DND-41 (cell line): ENCODE data around the gene VPS35.

Experiments used
- ATAC-seq: fragments of 200-7000 bp; cut with Tn5 transposase; 3 replicates; pipeline ENCODE4 v1.9.1; 2021; ENCODE audit warnings: low read depth; ENCODE audit not compliant: insufficient read depth
- DNase-seq: peaks from one replicate; pipeline ENCODE4 v3.0.0-alpha.2; 2020
- H2AFZ ChIP-seq: 2 replicates; pipeline ENCODE4 v1.6.0; 2012; ENCODE audit warnings: low read depth, low read length
- H3K27ac ChIP-seq: 2 replicates; pipeline ENCODE4 v1.5.1; 2012; ENCODE audit warnings: low read length, inconsistent platforms
- H3K27me3 ChIP-seq: fragments of 200-600 bp; sonication (generic); 2 replicates; pipeline ENCODE4 v1.6.0; 2012; ENCODE audit warnings: low read length, mild to moderate bottlenecking, inconsistent platforms; ENCODE audit not compliant: insufficient read depth, poor library complexity
- H3K36me3 ChIP-seq: 2 replicates; pipeline ENCODE4 v1.5.1; 2012; ENCODE audit warnings: low read length, inconsistent platforms; ENCODE audit not compliant: insufficient read depth
- H3K4me1 ChIP-seq: 2 replicates; pipeline ENCODE4 v1.5.1; 2012; ENCODE audit warnings: mild to moderate bottlenecking, low read length; ENCODE audit not compliant: insufficient read depth
- H3K4me2 ChIP-seq: 2 replicates; pipeline ENCODE4 v1.6.0; 2012; ENCODE audit warnings: mild to moderate bottlenecking, moderate library complexity, low read length, inconsistent platforms; ENCODE audit not compliant: insufficient read depth
- H3K4me3 ChIP-seq, 2 experiments: fragments of 200-600 bp in 1 of 2; shearing (Covaris generic) in 1 of 2; 2 replicates each; pipeline ENCODE4 v1.5.1; 2012 to 2016; ENCODE audit warnings: inconsistent platforms in 2 of 2, low read length in 2 of 2, mild to moderate bottlenecking in 2 of 2, low read depth in 1 of 2, moderate library complexity in 1 of 2
- H3K79me2 ChIP-seq: 2 replicates; pipeline ENCODE4 v1.6.0; 2012; ENCODE audit warnings: low read length, inconsistent platforms; ENCODE audit not compliant: insufficient read depth
- H3K9ac ChIP-seq: 2 replicates; pipeline ENCODE4 v1.6.0; 2012; ENCODE audit warnings: low read depth, mild to moderate bottlenecking, inconsistent platforms, low read length, moderate library complexity
- H3K9me3 ChIP-seq: 2 replicates; pipeline ENCODE4 v1.5.1; 2012; ENCODE audit warnings: low read length, moderate library complexity, mild to moderate bottlenecking, inconsistent platforms; ENCODE audit not compliant: insufficient read depth, severe bottlenecking
- H4K20me1 ChIP-seq: 2 replicates; pipeline ENCODE4 v1.6.0; 2012; ENCODE audit warnings: low read length; ENCODE audit not compliant: insufficient read depth
- EZH2 ChIP-seq: IDR thresholded peaks from 3 replicates; pipeline ENCODE4 v1.6.1; 2012; ENCODE audit warnings: borderline replicate concordance, low read depth, mild to moderate bottlenecking, moderate library complexity, low read length, inconsistent platforms; ENCODE audit not compliant: severe bottlenecking
- TF ChIP-seq, protein P1 (sequence below): IDR thresholded peaks from 2 replicates; pipeline ENCODE4 v1.5.1; 2012; ENCODE audit warnings: borderline replicate concordance, low read length, moderate library complexity, mild to moderate bottlenecking; ENCODE audit not compliant: poor library complexity, severe bottlenecking; ENCODE audit errors: extremely low read depth

VPS35 gene

DNA sequence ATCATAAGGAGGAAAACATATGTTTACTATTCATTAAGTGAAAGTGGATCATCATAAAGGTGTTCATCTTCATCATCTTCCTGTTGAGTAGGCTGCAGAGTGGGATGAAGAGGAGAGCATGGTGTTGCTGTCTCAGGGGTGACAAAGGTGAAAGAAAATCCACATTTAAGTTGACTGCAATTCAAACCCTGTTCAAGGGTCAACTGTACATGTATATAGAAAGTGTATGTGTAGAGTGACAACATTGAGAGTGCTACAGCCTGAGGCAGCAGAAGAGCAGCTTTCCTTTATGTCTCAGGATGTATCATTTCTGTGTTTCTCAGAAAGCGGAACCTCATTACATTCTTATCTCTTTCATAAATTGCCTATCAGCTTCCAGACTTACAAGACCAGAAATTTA lies 17.7 kb upstream of the VPS35 start:
- Histone ChIP-seq H4K20me1 (no peaks in the 10 kb centered on the region), H3K79me2 (no peaks in the 10 kb centered on the region), H3K4me1 (no peaks in the 10 kb centered on the region), H3K9ac (no peak overlapping the region), H3K4me3 (no peak overlapping the region), H3K27ac (no peak overlapping the region), H3K9me3 (no peaks in the 10 kb centered on the region), H2AFZ (no peak overlapping the region), H3K36me3 (peaks cover 2% of the 10 kb centered on the region; the same call in 1 of the 2 replicates), H3K27me3 (no peaks in the 10 kb centered on the region), H3K4me2 (no peak overlapping the region)
- ATAC-seq = no peak
- no peak for DNase-seq
- TF ChIP-seq, protein P1, sequence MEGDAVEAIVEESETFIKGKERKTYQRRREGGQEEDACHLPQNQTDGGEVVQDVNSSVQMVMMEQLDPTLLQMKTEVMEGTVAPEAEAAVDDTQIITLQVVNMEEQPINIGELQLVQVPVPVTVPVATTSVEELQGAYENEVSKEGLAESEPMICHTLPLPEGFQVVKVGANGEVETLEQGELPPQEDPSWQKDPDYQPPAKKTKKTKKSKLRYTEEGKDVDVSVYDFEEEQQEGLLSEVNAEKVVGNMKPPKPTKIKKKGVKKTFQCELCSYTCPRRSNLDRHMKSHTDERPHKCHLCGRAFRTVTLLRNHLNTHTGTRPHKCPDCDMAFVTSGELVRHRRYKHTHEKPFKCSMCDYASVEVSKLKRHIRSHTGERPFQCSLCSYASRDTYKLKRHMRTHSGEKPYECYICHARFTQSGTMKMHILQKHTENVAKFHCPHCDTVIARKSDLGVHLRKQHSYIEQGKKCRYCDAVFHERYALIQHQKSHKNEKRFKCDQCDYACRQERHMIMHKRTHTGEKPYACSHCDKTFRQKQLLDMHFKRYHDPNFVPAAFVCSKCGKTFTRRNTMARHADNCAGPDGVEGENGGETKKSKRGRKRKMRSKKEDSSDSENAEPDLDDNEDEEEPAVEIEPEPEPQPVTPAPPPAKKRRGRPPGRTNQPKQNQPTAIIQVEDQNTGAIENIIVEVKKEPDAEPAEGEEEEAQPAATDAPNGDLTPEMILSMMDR = no peak
- TF ChIP-seq EZH2 = no peak

DNA sequence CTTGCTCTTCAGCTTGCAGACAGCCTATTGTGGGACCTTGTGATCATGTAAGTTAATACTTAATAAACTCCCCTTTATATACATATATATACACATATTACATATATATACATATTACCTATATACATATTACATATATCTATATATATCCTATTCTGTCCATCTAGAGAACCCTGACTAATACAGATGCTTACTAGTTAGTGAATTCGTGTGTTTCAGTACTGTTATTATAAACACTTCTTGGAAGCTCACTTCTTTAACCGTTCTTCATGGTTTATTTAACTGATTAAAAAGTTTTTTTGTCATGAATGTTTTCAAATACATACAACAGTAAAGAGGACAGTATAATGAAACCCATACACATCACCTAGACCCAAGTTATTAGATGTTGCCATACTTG lies 13.1 kb upstream of the VPS35 start:
- ATAC-seq = no peak
- DNase-seq = no peak
- H3K79me2 ChIP-seq = no peaks in the 10 kb centered on the region
- no peak overlapping the region for H3K4me2 ChIP-seq
- no peaks in the 10 kb centered on the region for H3K9me3 ChIP-seq
- H4K20me1 ChIP-seq = no peaks in the 10 kb centered on the region
- H2AFZ ChIP-seq = no peak overlapping the region
- no peaks in the 10 kb centered on the region for H3K4me1 ChIP-seq
- H3K27ac ChIP-seq = no peak overlapping the region
- peaks cover 30% of the 10 kb centered on the region for H3K36me3 ChIP-seq
- no peak overlapping the region for H3K4me3 ChIP-seq
- no peaks in the 10 kb centered on the region for H3K27me3 ChIP-seq
- TF ChIP-seq, protein P1 = no peak
- no peak for TF ChIP-seq EZH2
- no peak overlapping the region for H3K9ac ChIP-seq

DNA sequence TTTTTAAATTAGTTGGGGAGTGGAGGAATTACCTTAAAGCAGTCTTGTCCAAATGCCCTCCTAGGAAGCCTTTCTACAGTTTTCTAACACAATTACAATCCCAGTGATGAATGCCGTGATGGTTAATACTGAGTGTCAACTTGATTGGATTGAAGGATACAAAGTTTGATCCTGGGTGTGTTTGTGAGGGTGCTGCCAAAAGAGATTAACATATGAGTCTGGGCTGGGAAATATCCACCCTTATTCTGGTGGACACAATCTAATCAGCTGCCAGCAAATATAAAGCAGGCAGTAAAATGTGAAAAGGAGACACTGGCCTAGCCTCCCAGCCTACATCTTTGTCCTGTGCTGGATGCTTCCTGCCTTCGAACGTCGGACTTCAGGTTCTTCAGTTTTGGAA lies 12.6 kb upstream of the VPS35 start:
- ATAC-seq = no peak

More for the DNA sequence above, 12.6 kb upstream of the VPS35 start:
- H3K79me2 ChIP-seq = no peaks in the 10 kb centered on the region
- no peak overlapping the region for H3K27ac ChIP-seq
- DNase-seq = no peak
- H3K9ac ChIP-seq = no peak overlapping the region
- peaks cover 35% of the 10 kb centered on the region for H3K36me3 ChIP-seq
- no peaks in the 10 kb centered on the region for H3K9me3 ChIP-seq
- TF ChIP-seq, protein P1 = no peak
- no peak for TF ChIP-seq EZH2
- no peaks in the 10 kb centered on the region for H3K27me3 ChIP-seq
- H3K4me2 ChIP-seq = no peak overlapping the region
- no peak overlapping the region for H2AFZ ChIP-seq
- no peak overlapping the region for H3K4me3 ChIP-seq
- no peaks in the 10 kb centered on the region for H3K4me1 ChIP-seq
- H4K20me1 ChIP-seq = no peaks in the 10 kb centered on the region
